ENCODE measurements around the gene OAS3.
"Not testable (repeated sequence)": the region's sequence is repeated elsewhere in the genome, so short reads cannot be mapped to it uniquely, and the experiment has no call there.

Gene OAS3

GRCh38 chr12:112937741-112938719 lies at the start of gene OAS3:
OAS3 (plus strand) TSS chr12:112938474; CDS start chr12:112938531, 57 bp downstream.
- DNase-seq: peak; percentile 87

- DNase-seq: no peak
Measured at GRCh38 chr12:112891093-112892024, 46.9 kb upstream of the OAS3 start.

GRCh38 chr12:112892856-112893255 lies 45.4 kb upstream of the OAS3 start:
- DNase-seq: no peak

GRCh38 chr12:112894128-112894527 lies 44.1 kb upstream of the OAS3 start:
- DNase-seq: no peak

- DNase-seq: no peak
Measured at GRCh38 chr12:112898380-112898779, 39.9 kb upstream of the OAS3 start.

- DNase-seq: peak; percentile 69
Measured at GRCh38 chr12:112900298-112901145, 37.8 kb upstream of the OAS3 start.

- no peak for DNase-seq
Measured at GRCh38 chr12:112901271-112901670, 37.0 kb upstream of the OAS3 start.

- DNase-seq: no peak
Measured at GRCh38 chr12:112904571-112904970, 33.7 kb upstream of the OAS3 start.

GRCh38 chr12:112905451-112906089 lies 32.7 kb upstream of the OAS3 start:
- no peak for DNase-seq

GRCh38 chr12:112906712-112907414 lies 31.4 kb upstream of the OAS3 start, which contains the start of gene OAS1:
OAS1 (plus strand) TSS chr12:112906962; CDS start chr12:112907040, 78 bp downstream.
- DNase-seq: peak; percentile 60

GRCh38 chr12:112907415-112908157 lies 30.7 kb upstream of the OAS3 start:
- DNase-seq: peak; percentile 15

- DNase-seq: peak; percentile 7
Measured at GRCh38 chr12:112908548-112908947, 29.7 kb upstream of the OAS3 start.

GRCh38 chr12:112909693-112910092 lies 28.6 kb upstream of the OAS3 start:
- no peak for DNase-seq

GRCh38 chr12:112913038-112913688 lies 25.1 kb upstream of the OAS3 start:
- no peak for DNase-seq

GRCh38 chr12:112913888-112914287 lies 24.4 kb upstream of the OAS3 start:
- DNase-seq: not testable (repeated sequence)

GRCh38 chr12:112916270-112916669 lies 22.0 kb upstream of the OAS3 start:
- no peak for DNase-seq

GRCh38 chr12:112919121-112919520 lies 19.2 kb upstream of the OAS3 start:
- DNase-seq: no peak

- no peak for DNase-seq
Measured at GRCh38 chr12:112924986-112925385, 13.3 kb upstream of the OAS3 start.

- not testable (repeated sequence) for DNase-seq
Measured at GRCh38 chr12:112926416-112927033, 11.7 kb upstream of the OAS3 start.
